HG02852 (cell line): ENCODE data around the gene ARHGEF33.
"Not testable (repeated sequence)": the region's sequence is repeated elsewhere in the genome, so short reads cannot be mapped to it uniquely, and the experiment has no call there.

ENCODE experiments used
- ATAC-seq: cut with Tn5 transposase; IDR thresholded peaks from one replicate; pipeline ENCODE4 v1.9.1; 2021; ENCODE audit warnings: mild to moderate bottlenecking, moderate library complexity; ENCODE audit not compliant: unreplicated experiment

ARHGEF33 gene

DNA sequence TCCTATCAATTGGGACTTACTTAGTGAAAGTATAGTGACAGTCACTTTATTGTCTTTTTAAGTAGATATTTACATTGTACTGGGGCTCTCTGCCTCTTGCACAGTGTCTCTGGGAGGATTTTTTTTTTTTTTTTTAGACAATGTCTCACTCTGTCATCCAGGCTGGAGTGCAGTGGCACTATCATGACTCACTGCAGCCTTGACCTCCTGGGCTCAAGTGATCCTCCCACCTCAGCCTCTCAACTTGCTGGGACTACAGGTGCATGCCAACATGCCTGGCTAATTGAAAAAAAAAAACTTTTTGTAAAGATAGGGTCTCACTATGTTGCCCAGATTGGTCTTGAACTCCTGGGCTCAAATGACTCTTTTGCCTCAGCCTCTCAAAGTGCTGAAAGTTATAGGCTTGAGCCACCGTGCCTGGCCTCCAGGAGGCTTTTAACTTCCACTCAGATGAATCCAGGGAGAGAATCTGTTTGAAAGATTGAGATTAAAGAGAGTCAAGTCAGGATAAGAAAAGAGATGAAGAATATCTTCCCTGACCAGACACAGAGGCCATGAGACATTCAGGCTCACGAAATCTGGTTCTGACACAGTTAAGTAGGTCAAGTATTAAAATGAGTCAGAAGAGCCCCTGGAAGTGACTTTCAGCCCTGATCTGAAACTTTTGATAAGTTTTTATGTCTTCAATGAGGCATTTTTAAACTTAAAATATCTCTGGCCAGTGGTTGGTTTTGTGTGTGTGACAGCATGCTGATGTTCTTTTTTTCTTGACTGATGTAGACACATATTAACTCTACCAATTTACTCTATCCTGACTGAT, 18.3 kb downstream of the ARHGEF33 start:
- peak; percentile 92 for ATAC-seq

GRCh38 chr2:38909872-38910271, 20.2 kb downstream of the ARHGEF33 start:
- ATAC-seq, result no peak

DNA sequence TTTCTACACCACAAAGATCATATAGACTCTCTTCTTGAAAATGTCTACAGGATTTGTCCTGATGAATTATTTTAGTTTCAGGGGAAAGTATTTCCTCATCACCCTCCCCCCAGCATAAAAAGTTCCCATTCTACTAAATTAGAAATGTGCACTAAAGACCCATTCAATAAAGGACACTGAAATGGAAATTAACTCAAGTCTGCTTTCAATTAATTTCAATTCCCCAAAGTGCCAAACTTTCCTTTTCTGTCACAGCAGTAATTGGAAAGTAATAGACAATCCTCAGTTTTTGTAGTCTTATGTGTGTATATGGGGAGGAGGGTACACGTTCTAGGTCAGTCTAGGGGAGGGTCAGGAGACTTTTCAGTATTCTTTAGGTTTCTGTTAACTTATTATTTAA, 21.5 kb downstream of the ARHGEF33 start:
- no peak for ATAC-seq

GRCh38 chr2:38912619-38913018, 22.9 kb downstream of the ARHGEF33 start:
- ATAC-seq, result no peak

- ATAC-seq, result no peak
These were observed 32.7 kb downstream of the ARHGEF33 start for GRCh38 chr2:38922389-38922788.

DNA sequence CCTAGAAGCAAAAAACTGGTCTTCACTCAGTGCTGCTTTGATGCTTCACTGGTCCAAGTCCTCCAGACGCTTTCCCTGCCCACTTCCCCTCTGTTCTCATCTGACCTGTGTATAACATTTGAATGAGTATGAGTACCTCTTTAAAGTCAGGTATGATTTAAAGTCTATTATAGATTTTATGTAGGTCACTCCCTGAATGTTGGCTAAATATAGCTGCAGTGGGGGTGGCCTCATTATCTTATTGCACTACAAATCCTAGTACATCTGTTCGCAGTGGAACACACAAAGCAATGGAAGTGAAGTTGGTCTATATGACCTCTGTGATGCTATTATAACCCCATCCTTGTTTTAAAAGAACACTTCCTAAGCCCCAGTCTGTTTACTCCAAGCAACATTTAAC, 33.2 kb downstream of the ARHGEF33 start:
- ATAC-seq, result no peak

- ATAC-seq, result no peak
These were observed 36.3 kb downstream of the ARHGEF33 start for GRCh38 chr2:38925982-38926381.

DNA sequence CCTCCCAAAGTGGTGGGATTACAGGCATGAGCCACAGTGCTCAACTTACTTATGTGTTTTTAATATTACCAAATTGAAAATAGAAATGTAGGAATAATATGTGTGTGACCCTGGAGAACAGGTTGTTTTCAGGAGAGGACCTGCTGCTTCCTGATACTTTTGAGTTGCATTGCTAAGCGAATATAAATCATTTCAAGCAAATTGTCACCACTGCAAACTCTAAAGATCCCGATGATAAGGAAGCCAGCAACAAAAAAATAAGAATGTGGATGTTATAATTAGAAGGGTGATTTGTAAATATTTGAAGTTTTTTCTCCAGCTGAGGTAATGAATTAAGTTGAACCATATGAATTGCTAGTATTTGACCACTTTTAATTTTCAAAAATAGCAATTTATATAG, 40.9 kb downstream of the ARHGEF33 start:
- ATAC-seq, result no peak

- ATAC-seq, result no peak
These were observed 42.9 kb downstream of the ARHGEF33 start for GRCh38 chr2:38932586-38932985.

GRCh38 chr2:38933653-38934052, 44.0 kb downstream of the ARHGEF33 start:
- no peak for ATAC-seq

- no peak for ATAC-seq
These were observed 45.1 kb downstream of the ARHGEF33 start for GRCh38 chr2:38934742-38935141.

DNA sequence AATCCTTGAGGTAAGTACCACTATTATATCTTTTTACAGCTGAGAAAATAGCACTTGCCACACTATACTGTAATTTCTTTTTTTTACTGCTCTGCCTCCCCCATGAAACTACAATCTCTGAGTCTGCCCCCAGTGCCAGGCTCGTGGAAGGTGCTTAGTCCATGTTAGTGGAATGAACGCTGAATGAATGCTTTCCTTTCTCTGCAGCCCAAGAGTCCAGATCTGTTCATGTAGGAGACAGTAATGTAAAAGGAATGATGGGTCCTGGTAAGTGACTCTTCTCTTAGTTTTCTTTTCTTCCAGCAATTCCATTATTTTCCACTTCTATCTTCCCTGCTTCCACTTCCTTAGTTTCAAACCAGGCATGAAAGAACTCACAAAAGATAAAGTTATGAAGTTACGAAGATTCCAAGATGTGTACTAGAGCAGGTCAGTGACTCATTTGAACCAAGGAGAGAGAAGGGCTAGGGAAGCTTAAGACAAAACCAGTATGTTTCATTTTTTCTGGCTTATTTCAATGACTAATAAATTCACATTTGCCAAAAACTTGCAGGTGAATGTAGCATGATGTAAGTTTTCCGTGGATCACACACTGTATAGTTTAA, 46.0 kb downstream of the ARHGEF33 start:
- ATAC-seq, result no peak

DNA sequence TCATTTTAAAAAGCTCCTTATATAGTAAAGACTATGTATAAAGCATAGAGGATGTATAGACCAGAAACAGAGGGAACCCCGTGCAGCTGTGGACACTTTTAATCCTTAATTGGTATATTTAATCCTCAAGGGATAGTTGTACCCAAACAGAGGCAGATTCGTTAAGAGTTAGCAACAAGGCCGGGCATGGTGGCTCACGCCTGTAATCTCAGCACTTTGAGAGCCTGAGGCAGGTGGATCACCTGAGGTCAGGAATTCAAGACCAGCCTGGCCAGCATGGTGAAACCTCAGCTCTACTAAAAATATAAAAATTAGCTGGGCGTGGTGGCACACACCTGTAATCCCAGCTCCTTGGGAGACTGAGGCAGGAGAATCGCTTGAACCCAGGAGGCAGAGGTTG, 46.8 kb downstream of the ARHGEF33 start:
- not testable (repeated sequence) for ATAC-seq

DNA sequence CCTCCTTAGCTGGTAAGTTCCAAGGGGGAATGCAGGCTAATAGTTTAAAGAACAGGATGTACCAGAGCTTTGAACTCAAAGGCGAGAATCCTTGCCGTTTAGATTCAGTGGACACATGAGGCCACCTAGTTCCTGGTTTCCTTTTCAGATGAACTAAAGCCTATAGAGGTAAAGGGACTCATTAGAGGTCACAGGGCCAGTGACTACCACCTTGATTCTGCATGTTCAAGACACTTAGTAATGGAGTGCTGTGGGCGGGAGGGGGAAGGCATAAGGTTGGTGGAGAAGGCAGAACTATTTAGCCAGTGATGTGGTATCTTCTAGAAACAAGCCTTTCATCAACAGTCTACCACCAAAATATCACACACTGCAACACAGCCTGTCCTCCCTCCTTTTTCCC, 47.9 kb downstream of the ARHGEF33 start:
- no peak for ATAC-seq

DNA sequence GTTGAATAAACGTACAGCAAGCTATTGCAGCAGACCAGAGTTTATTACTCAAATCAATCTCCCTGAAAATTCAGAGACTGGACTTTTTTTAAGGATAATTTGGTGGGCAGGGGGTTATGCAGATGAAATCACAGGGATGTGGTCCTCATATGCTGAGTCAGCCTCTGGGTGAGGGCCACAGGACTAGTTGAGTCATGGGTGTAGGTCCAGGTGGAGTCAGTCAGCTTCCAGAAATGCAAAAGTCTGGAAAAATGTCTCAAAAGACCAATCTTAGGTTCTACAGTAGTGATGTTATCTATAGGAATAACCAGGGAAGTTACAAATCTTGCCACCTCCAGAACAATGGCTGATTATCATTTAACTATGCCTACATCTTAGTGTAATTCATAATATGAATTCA, 51.1 kb downstream of the ARHGEF33 start:
- ATAC-seq, result no peak

DNA sequence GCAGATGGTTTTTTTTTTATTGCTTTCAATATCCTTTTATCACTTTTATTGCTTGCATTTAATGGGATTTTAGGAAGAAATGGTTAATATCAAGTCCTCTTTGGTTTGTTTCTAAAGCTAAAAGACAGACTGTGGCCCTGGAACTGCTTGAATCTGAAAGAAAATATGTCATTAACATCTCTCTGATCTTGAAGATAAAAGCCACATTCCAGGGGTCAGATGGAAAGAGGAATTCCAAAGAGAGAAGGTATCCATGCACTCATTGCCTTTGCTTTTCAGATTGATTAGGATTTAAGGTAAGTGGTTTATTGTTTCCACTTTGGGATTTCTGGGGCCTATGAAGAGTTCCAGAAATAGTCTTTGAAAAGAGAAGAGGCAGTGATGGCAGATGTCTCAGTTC, 54.1 kb downstream of the ARHGEF33 start:
- ATAC-seq, result no peak

DNA sequence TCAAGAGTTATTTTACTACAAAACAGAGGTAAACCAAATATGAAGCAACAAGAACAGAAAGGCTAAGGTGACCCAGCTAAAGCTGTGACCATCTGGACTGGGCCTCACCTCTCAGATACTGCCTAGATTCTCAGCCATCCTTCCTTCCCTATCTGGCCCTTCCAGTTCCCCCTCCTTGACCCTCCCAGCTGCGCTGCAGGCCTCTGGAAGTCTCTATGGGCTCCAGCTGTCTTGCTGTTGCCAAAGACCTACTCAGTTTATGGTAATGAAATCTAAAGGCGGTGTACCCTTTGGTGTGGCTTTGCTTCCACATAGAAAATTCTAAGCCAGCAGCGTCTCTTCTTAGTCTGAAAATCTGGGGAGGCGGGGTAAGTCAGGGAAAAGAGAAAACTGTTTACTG, 55.7 kb downstream of the ARHGEF33 start:
- ATAC-seq, result no peak

GRCh38 chr2:38945911-38946310, 56.2 kb downstream of the ARHGEF33 start:
- no peak for ATAC-seq

DNA sequence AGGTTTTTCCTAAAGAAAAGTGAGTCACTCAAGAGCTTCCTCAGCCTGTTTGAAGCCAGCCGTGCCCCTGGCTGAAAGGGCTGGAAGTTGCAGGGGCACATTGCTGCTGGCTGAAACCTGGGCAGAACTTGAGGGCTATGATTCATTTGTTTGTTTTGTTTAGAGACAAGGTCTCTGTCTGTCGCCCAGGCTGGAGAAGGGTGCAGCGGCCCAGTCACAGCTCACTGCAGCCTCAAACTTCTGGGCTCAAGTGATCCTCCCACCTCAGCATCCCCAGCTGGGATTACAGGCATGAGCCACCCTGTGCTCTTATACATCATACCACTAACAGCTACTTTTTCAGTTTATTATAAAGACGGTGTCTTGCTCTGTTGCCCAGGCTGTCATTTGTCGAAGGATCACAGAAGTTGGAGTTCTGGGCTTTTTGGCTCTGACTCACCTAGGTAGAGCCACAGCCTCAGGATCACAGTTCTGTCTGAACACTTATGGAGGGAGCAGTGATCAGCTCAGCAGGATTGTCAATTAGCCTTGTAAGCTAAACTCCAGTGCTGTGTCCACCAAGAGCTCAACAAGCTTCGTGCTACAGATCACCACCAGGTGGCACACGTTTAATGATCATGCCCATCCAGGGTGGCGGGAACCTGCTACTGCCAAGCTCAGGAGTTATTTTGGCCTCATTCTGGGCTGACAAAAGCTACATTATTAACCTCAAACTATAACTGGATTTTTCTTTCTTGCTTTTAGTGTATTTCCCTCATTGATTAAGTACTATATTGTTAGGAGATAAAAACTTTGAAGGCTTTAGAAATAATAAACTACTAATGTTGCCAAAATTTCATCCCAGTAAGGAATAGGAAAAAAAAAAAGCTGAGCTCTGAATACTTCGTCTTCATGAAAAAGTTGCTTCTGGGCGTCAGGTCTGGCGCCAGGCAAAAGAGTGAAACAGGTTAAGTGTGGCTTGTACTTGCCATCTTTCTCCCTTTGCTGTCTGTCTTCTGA, 57.9 kb downstream of the ARHGEF33 start:
- ATAC-seq, result no peak

GRCh38 chr2:38948387-38948882, 58.8 kb downstream of the ARHGEF33 start:
- ATAC-seq, result no peak

DNA sequence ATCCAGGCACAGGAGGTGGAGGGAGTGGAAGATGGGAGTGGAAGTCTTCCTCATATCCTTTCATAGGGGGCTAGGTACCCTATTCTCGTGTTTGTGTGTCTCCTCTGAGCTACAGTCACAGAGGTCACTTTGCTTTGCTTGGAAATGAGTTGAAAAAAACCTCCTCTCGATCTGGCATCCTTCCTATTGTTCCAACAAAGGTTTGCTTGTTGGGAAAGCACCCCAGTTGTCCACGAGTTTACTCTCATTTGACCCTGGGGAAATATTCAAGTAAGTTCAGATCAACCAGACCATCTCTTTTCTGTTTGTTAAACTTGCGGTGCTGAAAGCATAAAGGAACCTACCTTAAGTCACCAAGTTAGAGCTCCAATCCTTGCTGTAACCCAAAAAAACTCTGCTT, 59.3 kb downstream of the ARHGEF33 start:
- ATAC-seq, result no peak
